Esophagus muscularis mucosa (tissue), 3 donors: ENCODE data around the gene SGPP2.

ENCODE experiments used
- CTCF ChIP-seq, 3 experiments: fragments of 200-600 bp in 2 of 3; fragments of 450-650 bp in 1 of 3; sonication (generic) in 2 of 3; IDR thresholded peaks; one replicate each; pipeline ENCODE4 v1.5.1; 2017 to 2019; ENCODE audit warnings: antibody characterized with exemption in 3 of 3, mild to moderate bottlenecking in 2 of 3, moderate library complexity in 1 of 3
- POLR2AphosphoS5 ChIP-seq, 2 donors: sonication (generic); formaldehyde crosslinking; IDR thresholded peaks; one replicate each; pipeline ENCODE4 v1.6.1; 2017; ENCODE audit warnings: antibody characterized with exemption in 2 of 2

- no peak for TF ChIP-seq CTCF (IDR thresholded peaks at IDR 0.05)
- no peak for TF ChIP-seq POLR2AphosphoS5 (IDR thresholded peaks at IDR 0.05)
These were observed 74.9 kb downstream of the SGPP2 start for GRCh38 chr2:222499226-222499625.
